HT-29 (cell line): ENCODE measurements around the gene AURKAIP1. TPM values are rescaled to one million over a fixed set of nuclear protein-coding genes. Genes with fewer than 3 reads are reported as not detected.

Source experiments
- DNase-seq: peaks from one replicate; pipeline ENCODE4 v3.0.0-alpha.2; 2015; ENCODE audit warnings: low spot score
- total RNA-seq: library from RNA; depleted of rRNA; stranded (reverse); fragments of >200 nt; shearing (Covaris generic); gene quantifications from 2 replicates; pipeline ENCODE4 v1.2.3, GENCODE V29; 2014

AURKAIP1 gene
- total RNA-seq, 1 experiment from 2014 or later, result 377 TPM

GRCh38 chr1:1361233-1361981 lies 13.6 kb downstream of the AURKAIP1 start:
- DNase-seq, result no peak

GRCh38 chr1:1360506-1361169 lies 14.4 kb downstream of the AURKAIP1 start:
- DNase-seq, result no peak

- DNase-seq, result no peak
These were observed 15.1 kb downstream of the AURKAIP1 start for GRCh38 chr1:1359664-1360468.

GRCh38 chr1:1359308-1359663 lies 15.7 kb downstream of the AURKAIP1 start:
- no peak for DNase-seq

GRCh38 chr1:1358433-1359271 lies 16.4 kb downstream of the AURKAIP1 start, which contains the start of gene MXRA8:
Gene MXRA8 (minus strand): TSS chr1:1358555. CDS start chr1:1358504, 51 bp downstream.
- DNase-seq, result no peak

- DNase-seq, result no peak
These were observed 17.1 kb downstream of the AURKAIP1 start for GRCh38 chr1:1357871-1358432.

- DNase-seq, result no peak
These were observed 18.1 kb downstream of the AURKAIP1 start for GRCh38 chr1:1356796-1357401.

GRCh38 chr1:1356166-1356795 lies 18.7 kb downstream of the AURKAIP1 start:
- no peak for DNase-seq

GRCh38 chr1:1355416-1355815 lies 19.6 kb downstream of the AURKAIP1 start:
- no peak for DNase-seq

GRCh38 chr1:1354271-1355247 lies 20.4 kb downstream of the AURKAIP1 start:
- no peak for DNase-seq

- DNase-seq, result no peak
These were observed 21.4 kb downstream of the AURKAIP1 start for GRCh38 chr1:1353389-1354151.

- DNase-seq, result no peak
These were observed 22.1 kb downstream of the AURKAIP1 start for GRCh38 chr1:1352786-1353388.

GRCh38 chr1:1351511-1352427 lies 23.2 kb downstream of the AURKAIP1 start:
- no peak for DNase-seq

GRCh38 chr1:1349256-1350012 lies 25.6 kb downstream of the AURKAIP1 start, which contains the start of gene DVL1:
Gene DVL1 (minus strand): TSS chr1:1349418. CDS start chr1:1349065, 353 bp downstream.
- no peak for DNase-seq

- DNase-seq, result no peak
These were observed 26.4 kb downstream of the AURKAIP1 start for GRCh38 chr1:1348420-1349255.
